Neural progenitor cell (in vitro differentiated cells): ENCODE results near the gene TSHZ3. TPM values are rescaled to one million over a fixed set of nuclear protein-coding genes. Genes with fewer than 3 reads are reported as not detected.

Experiments
- DNase-seq: peaks from one replicate; pipeline ENCODE4 v3.0.0-alpha.2; 2016; ENCODE audit warnings: low spot score
- H2AFZ ChIP-seq: fragments of 200-600 bp; sonication (generic); replicated peaks from 2 replicates; pipeline ENCODE4 v1.6.1; 2016; ENCODE audit warnings: antibody characterized with exemption
- H3F3A ChIP-seq: fragments of 200-600 bp; sonication (generic); 2 replicates; pipeline ENCODE4 v1.6.1; 2016; ENCODE audit warnings: antibody characterized with exemption, low read depth
- H3K27ac ChIP-seq: fragments of 200-600 bp; sonication (generic); 2 replicates; pipeline ENCODE4 v1.5.1; 2016; ENCODE audit warnings: mild to moderate bottlenecking
- H3K27me3 ChIP-seq: fragments of 200-600 bp; sonication (generic); 2 replicates; pipeline ENCODE4 v1.6.1; 2016; ENCODE audit warnings: mild to moderate bottlenecking, moderate library complexity
- H3K36me3 ChIP-seq: fragments of 200-600 bp; sonication (generic); 2 replicates; pipeline ENCODE4 v1.5.1; 2016
- H3K4me1 ChIP-seq: fragments of 200-600 bp; sonication (generic); 2 replicates; pipeline ENCODE4 v1.6.1; 2016; ENCODE audit warnings: mixed run types
- H3K4me2 ChIP-seq: fragments of 200-600 bp; sonication (generic); 2 replicates; pipeline ENCODE4 v1.6.1; 2016
- H3K4me3 ChIP-seq: fragments of 200-600 bp; sonication (generic); 2 replicates; pipeline ENCODE4 v1.5.1; 2016
- H3K79me2 ChIP-seq: fragments of 200-600 bp; sonication (generic); 2 replicates; pipeline ENCODE4 v1.6.1; 2016; ENCODE audit warnings: low read depth
- H3K9ac ChIP-seq: fragments of 200-600 bp; sonication (generic); 2 replicates; pipeline ENCODE4 v1.6.1; 2016
- H3K9me3 ChIP-seq: fragments of 200-600 bp; sonication (generic); 2 replicates; pipeline ENCODE4 v1.5.1; 2016; ENCODE audit warnings: low read depth
- H4K20me1 ChIP-seq: fragments of 200-600 bp; sonication (generic); 2 replicates; pipeline ENCODE4 v1.6.1; 2016; ENCODE audit warnings: low read depth
- H3K27ac Mint-ChIP-seq: 3 replicates; pipeline ENCODE4 v1.8.0; 2021; ENCODE audit warnings: mixed read lengths
- H3K27me3 Mint-ChIP-seq: 2 replicates; pipeline ENCODE4 v1.8.0; 2022; ENCODE audit warnings: low read depth, mild to moderate bottlenecking, inconsistent platforms, moderate library complexity, mixed read lengths; ENCODE audit not compliant: insufficient read depth
- H3K36me3 Mint-ChIP-seq: 3 replicates; pipeline ENCODE4 v1.8.0; 2021; ENCODE audit warnings: mixed read lengths
- H3K4me1 Mint-ChIP-seq: 3 replicates; pipeline ENCODE4 v1.8.0; 2021; ENCODE audit warnings: mixed read lengths
- H3K4me3 Mint-ChIP-seq: 3 replicates; pipeline ENCODE4 v1.8.0; 2021; ENCODE audit warnings: mild to moderate bottlenecking, moderate library complexity, mixed read lengths
- H3K9me3 Mint-ChIP-seq: 3 replicates; pipeline ENCODE4 v1.8.0; 2020; ENCODE audit warnings: mixed read lengths
- EZH2 ChIP-seq: fragments of 200-600 bp; sonication (generic); IDR thresholded peaks from 2 replicates; pipeline ENCODE4 v1.6.1; 2017; ENCODE audit warnings: antibody characterized with exemption, mild to moderate bottlenecking, moderate library complexity
- EZH2phosphoT487 ChIP-seq: fragments of 200-600 bp; sonication (generic); IDR thresholded peaks from 2 replicates; pipeline ENCODE4 v1.6.1; 2017; ENCODE audit warnings: antibody characterized with exemption
- total RNA-seq: library from RNA; depleted of rRNA; stranded (reverse); fragments of >200 nt; gene quantifications from 2 replicates; pipeline ENCODE4 v1.2.3, GENCODE V29; 2015; ENCODE audit warnings: low replicate concordance
- TF ChIP-seq, protein P1 (sequence below): fragments of 200-600 bp; sonication (generic); IDR thresholded peaks from 2 replicates; pipeline ENCODE4 v1.5.1; 2017; ENCODE audit warnings: antibody characterized with exemption, mild to moderate bottlenecking

The TSHZ3 gene
- total RNA-seq, 1 donor from 2014 or later = 0.60 TPM

GRCh38 chr19:31255831-31256592 lies 93.2 kb downstream of the TSHZ3 start:
- Histone ChIP-seq H3K9ac (no peak overlapping the region), H3F3A (no peaks in the 10 kb centered on the region), H3K36me3 (no peaks in the 10 kb centered on the region), H3K27me3 (no peaks in the 10 kb centered on the region), H2AFZ (no peak overlapping the region), H3K79me2 (no peaks in the 10 kb centered on the region), H4K20me1 (no peaks in the 10 kb centered on the region), H3K4me3 (no peak overlapping the region), H3K27ac (no peak overlapping the region), H3K4me2 (no peak overlapping the region), H3K9me3 (no peaks in the 10 kb centered on the region), H3K4me1 (peaks cover 4% of the 10 kb centered on the region)
- Mint-ChIP-seq H3K4me1 (peaks cover 12% of the 10 kb centered on the region), H3K27me3 (peaks cover 2% of the 10 kb centered on the region), H3K36me3 (no peaks in the 10 kb centered on the region), H3K27ac (no peak overlapping the region), H3K9me3 (no peaks in the 10 kb centered on the region), H3K4me3 (no peak overlapping the region)
- TF ChIP-seq EZH2phosphoT487 (no peak), EZH2 (no peak)
- TF ChIP-seq, protein P1, sequence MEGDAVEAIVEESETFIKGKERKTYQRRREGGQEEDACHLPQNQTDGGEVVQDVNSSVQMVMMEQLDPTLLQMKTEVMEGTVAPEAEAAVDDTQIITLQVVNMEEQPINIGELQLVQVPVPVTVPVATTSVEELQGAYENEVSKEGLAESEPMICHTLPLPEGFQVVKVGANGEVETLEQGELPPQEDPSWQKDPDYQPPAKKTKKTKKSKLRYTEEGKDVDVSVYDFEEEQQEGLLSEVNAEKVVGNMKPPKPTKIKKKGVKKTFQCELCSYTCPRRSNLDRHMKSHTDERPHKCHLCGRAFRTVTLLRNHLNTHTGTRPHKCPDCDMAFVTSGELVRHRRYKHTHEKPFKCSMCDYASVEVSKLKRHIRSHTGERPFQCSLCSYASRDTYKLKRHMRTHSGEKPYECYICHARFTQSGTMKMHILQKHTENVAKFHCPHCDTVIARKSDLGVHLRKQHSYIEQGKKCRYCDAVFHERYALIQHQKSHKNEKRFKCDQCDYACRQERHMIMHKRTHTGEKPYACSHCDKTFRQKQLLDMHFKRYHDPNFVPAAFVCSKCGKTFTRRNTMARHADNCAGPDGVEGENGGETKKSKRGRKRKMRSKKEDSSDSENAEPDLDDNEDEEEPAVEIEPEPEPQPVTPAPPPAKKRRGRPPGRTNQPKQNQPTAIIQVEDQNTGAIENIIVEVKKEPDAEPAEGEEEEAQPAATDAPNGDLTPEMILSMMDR = no peak
- no peak for DNase-seq

DNA sequence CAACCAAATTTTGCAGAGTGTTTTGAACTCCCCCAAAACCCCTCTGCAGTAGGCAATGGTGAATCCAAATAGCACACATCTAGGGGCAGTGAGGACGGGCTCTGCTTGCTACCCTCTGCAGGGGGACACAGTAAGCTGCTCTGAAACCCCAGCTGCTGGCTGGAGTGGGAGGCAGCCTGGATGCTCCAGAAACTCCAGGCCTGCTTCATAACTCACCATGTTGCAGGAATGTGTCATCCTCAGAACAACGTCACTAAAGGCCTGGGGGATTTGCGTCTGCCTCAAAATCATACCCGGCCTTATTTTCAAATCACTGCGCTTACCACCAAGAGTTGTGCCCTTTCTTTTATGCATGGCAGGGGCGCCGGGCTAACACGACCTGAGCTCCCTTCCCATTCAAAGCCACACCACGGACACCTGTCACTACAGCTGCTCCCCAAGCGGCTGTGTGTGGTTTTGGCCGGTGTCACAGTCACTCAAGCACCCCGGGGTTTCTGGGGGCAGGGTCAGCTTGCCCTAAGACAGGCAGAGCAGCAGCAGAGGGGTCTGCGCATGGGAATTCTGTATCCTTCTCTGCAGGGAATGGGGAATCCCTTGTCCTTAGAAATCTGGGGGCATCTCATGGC lies 93.9 kb downstream of the TSHZ3 start:
- peaks cover 12% of the 10 kb centered on the region for H3K4me1 Mint-ChIP-seq
- H3K4me3 ChIP-seq = no peak overlapping the region
- H2AFZ ChIP-seq = no peak overlapping the region
- H3K9me3 Mint-ChIP-seq = no peaks in the 10 kb centered on the region
- no peaks in the 10 kb centered on the region for H3K79me2 ChIP-seq
- DNase-seq = no peak
- H3K36me3 ChIP-seq = no peaks in the 10 kb centered on the region
- no peak overlapping the region for H3K27ac ChIP-seq
- no peak overlapping the region for H3K4me3 Mint-ChIP-seq
- H3K27ac Mint-ChIP-seq = no peak overlapping the region
- no peaks in the 10 kb centered on the region for H3K27me3 ChIP-seq
- no peak for TF ChIP-seq EZH2phosphoT487
- TF ChIP-seq EZH2 = no peak
- TF ChIP-seq, protein P1 = no peak
- H4K20me1 ChIP-seq = no peaks in the 10 kb centered on the region
- H3K4me1 ChIP-seq = peaks cover 4% of the 10 kb centered on the region
- no peaks in the 10 kb centered on the region for H3K9me3 ChIP-seq
- H3K4me2 ChIP-seq = no peak overlapping the region
- H3K36me3 Mint-ChIP-seq = no peaks in the 10 kb centered on the region
- H3K27me3 Mint-ChIP-seq = peaks cover 2% of the 10 kb centered on the region
- no peaks in the 10 kb centered on the region for H3F3A ChIP-seq
- no peak overlapping the region for H3K9ac ChIP-seq

DNA sequence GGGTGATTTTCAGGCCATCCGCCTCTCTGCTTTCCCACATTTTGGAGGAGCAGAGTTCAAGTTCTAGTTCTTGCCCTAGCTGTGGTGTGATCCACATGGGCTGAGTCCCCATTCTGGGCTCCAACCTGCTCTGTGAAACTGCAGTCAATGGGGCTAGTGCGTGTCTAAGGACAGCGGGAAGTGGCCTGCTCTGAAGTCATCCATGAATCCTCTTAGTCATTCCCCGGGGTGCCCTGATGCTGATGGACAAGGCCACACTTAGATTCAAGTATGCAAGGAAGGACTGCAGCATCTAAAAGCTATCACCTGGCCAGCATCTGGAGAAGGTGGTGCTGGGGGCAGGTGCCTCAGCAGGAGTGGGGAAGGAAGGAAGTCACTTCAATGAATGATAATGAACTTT lies 94.6 kb downstream of the TSHZ3 start:
- H3K4me3 ChIP-seq = no peak overlapping the region
- H3K36me3 ChIP-seq = no peaks in the 10 kb centered on the region
- H3K9me3 ChIP-seq = no peaks in the 10 kb centered on the region
- H3K9me3 Mint-ChIP-seq = no peaks in the 10 kb centered on the region
- H3F3A ChIP-seq = no peaks in the 10 kb centered on the region
- no peaks in the 10 kb centered on the region for H4K20me1 ChIP-seq
- peaks cover 2% of the 10 kb centered on the region for H3K27me3 Mint-ChIP-seq
- H2AFZ ChIP-seq = no peak overlapping the region
- no peak overlapping the region for H3K27ac ChIP-seq
- DNase-seq = no peak
- TF ChIP-seq EZH2phosphoT487 (no peak), EZH2 (no peak)
- TF ChIP-seq, protein P1 = no peak
- H3K79me2 ChIP-seq = no peaks in the 10 kb centered on the region
- H3K27me3 ChIP-seq = no peaks in the 10 kb centered on the region
- H3K27ac Mint-ChIP-seq = no peak overlapping the region
- H3K4me1 ChIP-seq = peaks cover 4% of the 10 kb centered on the region
- H3K4me2 ChIP-seq = no peak overlapping the region
- H3K9ac ChIP-seq = no peak overlapping the region
- H3K36me3 Mint-ChIP-seq = no peaks in the 10 kb centered on the region
- H3K4me1 Mint-ChIP-seq = peaks cover 12% of the 10 kb centered on the region
- H3K4me3 Mint-ChIP-seq = no peak overlapping the region
